NOMO-1 (cell line): Measurements from ENCODE around the gene IKZF1.
A peak's percentile ranks its signal among the peaks of the same experiment; 100 is the strongest.

Source experiments
- DNase-seq, 2 experiments: peaks; one replicate each; lab custom pipeline; 2025; ENCODE audit not compliant: unreplicated experiment in 2 of 2; lab: John Stamatoyannopoulos, UW

Gene IKZF1

DNA sequence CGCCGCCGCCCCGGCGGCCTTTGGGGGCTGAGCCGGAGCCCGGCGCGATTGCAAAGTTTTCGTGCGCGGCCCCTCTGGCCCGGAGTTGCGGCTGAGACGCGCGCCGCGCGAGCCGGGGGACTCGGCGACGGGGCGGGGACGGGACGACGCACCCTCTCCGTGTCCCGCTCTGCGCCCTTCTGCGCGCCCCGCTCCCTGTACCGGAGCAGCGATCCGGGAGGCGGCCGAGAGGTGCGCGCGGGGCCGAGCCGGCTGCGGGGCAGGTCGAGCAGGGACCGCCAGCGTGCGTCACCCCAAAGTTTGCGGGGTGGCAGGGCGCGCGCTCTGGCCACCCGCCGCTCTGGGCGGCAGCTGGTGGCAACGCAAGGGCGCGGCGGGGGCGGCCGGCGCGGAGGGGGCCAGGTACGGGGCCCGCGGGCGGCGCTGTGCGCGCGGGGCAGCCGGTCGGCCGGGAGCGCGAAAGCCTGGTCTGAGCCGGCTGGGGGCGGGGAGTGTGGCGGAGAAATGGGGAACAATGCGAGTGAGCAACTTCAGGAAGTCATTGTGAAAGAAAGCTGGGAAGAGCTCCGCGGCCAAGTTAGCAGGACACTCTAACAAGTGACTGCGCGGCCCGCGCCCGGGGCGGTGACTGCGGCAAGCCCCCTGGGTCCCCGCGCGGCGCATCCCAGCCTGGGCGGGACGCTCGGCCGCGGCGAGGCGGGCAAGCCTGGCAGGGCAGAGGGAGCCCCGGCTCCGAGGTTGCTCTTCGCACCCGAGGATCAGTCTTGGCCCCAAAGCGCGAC is at the start of gene IKZF1:
IKZF1 (plus strand) TSS at position 588 of the 782 bp plus-strand sequence. CDS start 14,346 bp downstream, outside the sequence.
- DNase-seq: peak; percentile 91 to 92

- no peak for DNase-seq
Observed at GRCh38 chr7:50261593-50261992, 42.9 kb upstream of the IKZF1 start.

- no peak for DNase-seq
Observed at GRCh38 chr7:50262446-50262845, 42.1 kb upstream of the IKZF1 start.

- peak; percentile 42 to 66 for DNase-seq
Observed at GRCh38 chr7:50262916-50263690, 41.4 kb upstream of the IKZF1 start.

DNA sequence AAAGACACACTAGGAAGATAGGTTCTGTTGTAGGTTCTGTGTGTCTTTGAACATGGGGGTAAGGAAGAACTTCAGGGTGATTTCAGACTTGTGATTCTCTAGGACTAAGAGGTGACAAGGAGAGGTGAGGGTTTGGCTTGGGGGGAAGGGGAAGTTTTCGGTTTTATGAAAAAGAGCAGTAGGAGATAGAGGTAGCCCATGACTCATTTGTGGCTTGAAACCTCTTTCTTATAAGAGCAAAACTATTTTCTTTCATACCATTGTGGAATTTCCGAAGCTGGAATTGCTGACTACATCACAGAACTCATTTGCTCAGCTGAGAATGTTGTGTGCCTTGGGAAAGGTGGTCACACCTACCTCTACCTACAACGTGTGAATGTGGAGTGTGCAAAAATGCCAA is 39.6 kb upstream of the IKZF1 start:
- peak in 1 of 2 experiments; percentile 36 for DNase-seq

DNA sequence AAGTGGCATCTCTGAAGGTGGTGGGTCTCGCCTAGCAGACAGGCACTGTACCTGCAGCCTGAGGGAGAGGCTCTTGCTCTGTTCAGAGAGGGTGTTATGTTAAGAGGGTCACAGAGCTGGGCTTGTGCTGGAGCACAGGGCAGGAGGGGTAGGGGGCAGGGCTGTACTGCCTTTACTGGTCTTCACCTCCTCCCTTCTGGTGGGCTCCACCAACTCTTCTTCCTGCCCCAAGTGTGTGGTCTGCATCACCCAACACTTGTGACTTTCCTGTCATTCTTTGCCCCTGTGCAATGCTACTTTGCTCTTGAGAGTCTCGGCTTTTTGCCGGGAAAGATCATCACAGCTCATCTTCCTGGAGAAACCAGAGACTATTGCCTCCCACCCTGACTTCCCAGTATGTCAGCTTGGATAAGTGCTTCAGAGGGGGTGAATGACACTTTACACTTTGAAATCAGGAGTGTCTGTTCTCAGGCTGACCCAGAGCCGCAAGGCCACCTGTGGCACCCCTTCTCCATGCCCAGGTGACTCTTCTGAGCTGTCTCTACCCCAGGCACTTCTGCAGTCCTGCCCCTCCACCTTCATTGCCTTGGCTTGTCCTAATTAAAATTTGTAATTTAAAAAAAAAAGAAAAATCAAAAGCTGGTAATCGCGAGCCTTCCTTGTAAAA is 38.4 kb upstream of the IKZF1 start:
- no peak for DNase-seq

DNA sequence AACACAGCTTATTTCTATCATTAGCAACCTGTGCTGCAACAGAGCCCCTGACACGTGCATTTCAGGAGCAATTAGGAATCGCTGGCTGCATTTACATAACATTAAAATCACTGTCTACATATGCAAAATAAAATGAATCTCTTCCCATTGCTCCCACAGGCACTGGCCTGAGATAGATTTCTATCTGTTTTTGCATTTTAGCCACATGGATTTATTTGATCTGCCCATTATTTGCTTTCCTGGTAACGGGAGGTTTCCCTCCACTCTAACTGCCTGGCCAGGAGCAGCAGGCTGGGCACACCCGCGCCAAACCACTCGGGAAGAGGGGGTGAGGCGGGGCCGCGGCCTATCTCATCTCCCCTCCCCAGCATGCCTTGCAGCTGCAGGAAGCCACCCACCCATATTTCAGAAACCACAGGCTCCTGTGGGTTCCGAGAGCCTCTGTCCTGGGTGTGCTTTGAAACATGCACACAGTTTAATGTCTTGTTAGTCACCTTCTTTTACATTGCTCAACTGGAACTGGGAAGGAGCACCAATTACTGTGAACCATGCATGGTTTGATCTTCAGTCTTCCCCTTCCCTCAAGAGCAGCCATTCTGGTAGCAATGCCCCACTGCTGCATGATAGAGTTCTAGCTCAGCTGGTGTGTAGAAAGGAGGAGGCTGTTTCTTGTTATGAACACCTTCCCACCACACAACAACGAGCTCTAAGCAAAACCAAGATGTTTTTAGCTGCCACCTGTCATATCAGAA is 37.7 kb upstream of the IKZF1 start:
- DNase-seq: peak; percentile 83 to 95

- no peak for DNase-seq
Observed at GRCh38 chr7:50267525-50268041, 36.9 kb upstream of the IKZF1 start.

DNA sequence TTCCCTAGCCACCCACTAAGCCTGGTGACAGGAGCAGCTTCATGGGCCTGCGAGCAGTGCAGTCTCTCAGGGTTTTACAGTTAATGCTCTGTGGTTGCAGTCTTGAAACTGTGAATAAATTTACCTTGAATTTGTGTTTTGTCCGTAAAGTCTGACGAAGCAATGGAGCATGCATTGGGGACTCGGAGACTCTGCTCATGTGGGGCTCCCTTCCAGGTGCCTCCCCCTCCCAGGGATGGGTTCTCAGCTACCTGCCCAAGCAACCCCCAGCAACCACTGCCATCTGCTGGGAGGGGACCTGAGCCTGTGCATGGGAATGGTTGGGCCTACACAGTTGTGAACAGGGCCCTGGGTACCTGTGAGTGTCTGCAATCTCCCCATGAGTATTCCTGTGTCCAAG is 36.3 kb upstream of the IKZF1 start:
- no peak for DNase-seq

DNA sequence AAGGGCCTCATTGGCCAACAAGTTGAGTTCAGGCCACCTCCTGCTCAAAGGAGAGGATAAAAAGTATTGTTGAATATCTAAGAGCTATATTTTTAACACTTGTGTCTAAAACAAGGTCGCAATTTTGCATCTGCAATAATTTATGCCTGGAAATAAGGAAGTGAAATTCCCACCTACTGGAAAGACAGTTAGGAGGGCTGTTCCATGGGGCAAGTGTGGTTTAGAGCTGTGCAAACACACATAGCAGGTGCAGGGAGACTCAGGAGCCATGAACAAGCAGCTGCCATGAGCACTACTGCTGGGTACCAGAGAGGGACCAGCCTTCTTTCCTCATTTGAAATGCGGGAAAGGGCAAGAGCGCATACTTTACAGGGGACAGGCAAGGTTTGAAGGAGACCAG is 35.5 kb upstream of the IKZF1 start:
- DNase-seq: peak; percentile 16 to 35

DNA sequence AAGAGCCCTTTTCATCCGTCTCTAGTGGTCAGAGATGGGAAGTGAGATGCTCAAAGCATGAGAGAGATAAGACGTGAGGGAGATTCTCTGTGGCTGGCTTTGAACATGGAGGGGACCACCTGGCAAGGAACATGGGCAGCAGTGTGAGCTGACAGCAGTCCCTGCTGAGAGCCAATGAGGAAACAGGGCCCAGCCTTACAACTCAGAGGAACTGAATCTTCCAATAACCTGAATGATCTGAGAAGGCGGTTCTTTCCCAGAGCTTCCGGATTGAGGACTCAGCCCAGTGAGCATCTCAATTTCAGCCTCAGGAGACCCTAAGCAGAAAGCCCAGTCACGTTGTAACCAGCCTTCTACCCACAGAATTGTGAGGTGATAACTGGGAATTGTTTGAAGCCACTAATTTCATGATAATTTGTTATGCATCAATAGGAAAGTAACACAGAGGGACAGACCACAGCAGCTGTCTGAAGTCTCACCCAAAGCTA is 33.9 kb upstream of the IKZF1 start:
- DNase-seq: no peak

- DNase-seq: no peak
Observed at GRCh38 chr7:50272808-50273207, 31.7 kb upstream of the IKZF1 start.

DNA sequence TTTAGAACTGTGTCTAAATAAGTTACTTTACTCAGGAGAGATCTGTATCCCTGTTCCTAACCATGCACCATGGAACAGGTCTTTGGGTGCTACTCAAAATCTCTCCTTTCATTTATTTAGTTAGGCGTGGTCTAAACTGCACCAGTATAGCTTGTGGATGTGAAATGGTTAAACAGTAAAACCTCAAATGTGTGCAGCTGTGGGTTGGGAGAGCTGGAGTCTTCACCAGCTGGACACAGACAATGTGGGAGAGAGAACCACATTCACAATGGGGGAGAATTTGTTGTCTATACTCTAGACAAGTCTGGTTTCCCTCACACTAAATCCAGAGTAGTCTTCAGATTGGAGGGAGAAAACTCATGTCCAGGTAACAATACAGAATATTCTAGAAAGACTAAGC is 31.2 kb upstream of the IKZF1 start:
- no peak for DNase-seq

DNA sequence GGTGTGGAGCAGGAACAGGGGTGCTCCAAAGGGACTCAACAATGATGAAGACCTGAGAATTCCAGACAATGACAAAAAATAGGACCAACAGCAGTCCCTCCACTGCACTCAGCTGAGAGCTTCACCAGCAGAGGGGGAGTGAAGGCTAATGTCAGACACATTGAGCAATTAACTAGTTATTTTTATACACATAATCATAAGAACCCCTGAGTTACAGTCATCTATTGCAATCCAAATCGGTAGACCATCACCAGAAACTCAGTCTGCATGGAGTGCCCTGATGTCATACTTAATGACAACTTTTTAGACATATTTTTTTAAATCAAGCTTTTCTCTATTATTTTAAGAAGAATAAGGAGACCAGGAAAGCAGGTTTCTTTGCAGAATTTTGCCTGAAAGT is 30.6 kb upstream of the IKZF1 start:
- peak; percentile 19 to 38 for DNase-seq

DNA sequence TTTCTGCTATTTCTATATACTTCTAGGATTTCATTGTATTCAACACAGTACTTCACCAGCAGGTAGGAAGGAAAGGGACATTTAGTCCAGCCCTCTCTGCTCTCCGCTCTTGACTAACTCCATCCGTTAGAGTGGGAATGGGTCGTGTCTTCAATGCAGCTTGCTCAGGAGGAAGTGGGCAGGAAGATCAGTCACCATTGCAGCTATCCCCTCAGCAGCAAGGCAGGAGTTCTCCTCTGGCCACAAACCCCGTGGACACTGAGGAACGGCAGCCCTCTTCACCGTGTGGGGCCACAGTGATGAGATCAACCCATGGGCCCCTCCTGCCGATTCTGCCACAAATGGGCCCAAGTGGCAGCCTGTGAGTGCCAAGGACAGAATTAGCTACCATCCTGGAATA is 30.2 kb upstream of the IKZF1 start:
- peak in 1 of 2 experiments; percentile 34 for DNase-seq

DNA sequence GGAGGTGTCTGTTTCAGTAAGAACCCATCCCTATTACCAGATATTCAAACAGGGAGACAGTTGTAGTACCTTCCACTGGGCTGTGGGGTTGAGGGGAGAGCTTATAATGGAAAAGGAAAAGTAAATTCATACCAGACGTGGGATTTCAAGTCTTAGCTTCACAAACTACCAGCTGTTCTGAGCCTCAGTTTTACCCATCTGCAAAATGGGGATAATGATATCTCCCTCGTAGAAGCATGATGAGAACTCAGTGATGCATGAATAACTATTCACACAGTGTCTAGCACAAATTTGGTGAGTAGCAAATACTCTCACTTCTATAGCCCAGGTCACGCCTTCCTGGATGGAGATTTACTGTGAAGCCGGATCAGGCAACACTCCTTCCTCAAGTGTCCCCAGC is 29.1 kb upstream of the IKZF1 start:
- DNase-seq: no peak

GRCh38 chr7:50276483-50276882 is 28.0 kb upstream of the IKZF1 start:
- DNase-seq: peak; percentile 76 to 95

- DNase-seq: no peak
Observed at GRCh38 chr7:50278120-50278519, 26.4 kb upstream of the IKZF1 start.

GRCh38 chr7:50281680-50282445 is 22.7 kb upstream of the IKZF1 start:
- DNase-seq: peak; percentile 38 to 83
